ENCODE measurements around the gene COL6A3.
"Not testable (repeated sequence)": the region's sequence is repeated elsewhere in the genome, so short reads cannot be mapped to it uniquely, and the experiment has no call there.

Gene COL6A3

GRCh38 chr2:237380768-237381167, 33.2 kb downstream of the COL6A3 start:
- DNase-seq, result no peak

GRCh38 chr2:237379636-237380035, 34.3 kb downstream of the COL6A3 start:
- no peak for DNase-seq

GRCh38 chr2:237378650-237379049, 35.3 kb downstream of the COL6A3 start:
- DNase-seq, result no peak

- DNase-seq, result no peak
Measured at GRCh38 chr2:237374284-237375060, 39.5 kb downstream of the COL6A3 start.

GRCh38 chr2:237371856-237372255, 42.1 kb downstream of the COL6A3 start:
- no peak for DNase-seq

GRCh38 chr2:237365671-237366070, 48.3 kb downstream of the COL6A3 start:
- DNase-seq, result no peak

- DNase-seq, result no peak
Measured at GRCh38 chr2:237364655-237365054, 49.3 kb downstream of the COL6A3 start.

GRCh38 chr2:237361194-237362004, 52.6 kb downstream of the COL6A3 start:
- DNase-seq, result no peak

- DNase-seq, result no peak
Measured at GRCh38 chr2:237359894-237360780, 53.8 kb downstream of the COL6A3 start.

- DNase-seq, result no peak
Measured at GRCh38 chr2:237359518-237359840, 54.5 kb downstream of the COL6A3 start.

GRCh38 chr2:237358721-237359517, 55.0 kb downstream of the COL6A3 start:
- no peak for DNase-seq

- no peak for DNase-seq
Measured at GRCh38 chr2:237355701-237356100, 58.3 kb downstream of the COL6A3 start.

GRCh38 chr2:237354892-237355291, 59.1 kb downstream of the COL6A3 start:
- DNase-seq, result no peak

- not testable (repeated sequence) for DNase-seq
Measured at GRCh38 chr2:237354172-237354571, 59.8 kb downstream of the COL6A3 start.

- no peak for DNase-seq
Measured at GRCh38 chr2:237353215-237353614, 60.7 kb downstream of the COL6A3 start.

GRCh38 chr2:237352279-237352845, 61.6 kb downstream of the COL6A3 start:
- DNase-seq, result no peak

- no peak for DNase-seq
Measured at GRCh38 chr2:237351796-237352195, 62.2 kb downstream of the COL6A3 start.

GRCh38 chr2:237351046-237351445, 62.9 kb downstream of the COL6A3 start:
- no peak for DNase-seq

- no peak for DNase-seq
Measured at GRCh38 chr2:237350597-237350996, 63.4 kb downstream of the COL6A3 start.

- no peak for DNase-seq
Measured at GRCh38 chr2:237350070-237350469, 63.9 kb downstream of the COL6A3 start.

GRCh38 chr2:237348281-237348865, 65.6 kb downstream of the COL6A3 start:
- DNase-seq, result no peak

All from NCI-H1092 treated with DMSO at 0.1 percent for 48 hours (cell line).